Measurements from ENCODE around the gene SELENOS.

DNA sequence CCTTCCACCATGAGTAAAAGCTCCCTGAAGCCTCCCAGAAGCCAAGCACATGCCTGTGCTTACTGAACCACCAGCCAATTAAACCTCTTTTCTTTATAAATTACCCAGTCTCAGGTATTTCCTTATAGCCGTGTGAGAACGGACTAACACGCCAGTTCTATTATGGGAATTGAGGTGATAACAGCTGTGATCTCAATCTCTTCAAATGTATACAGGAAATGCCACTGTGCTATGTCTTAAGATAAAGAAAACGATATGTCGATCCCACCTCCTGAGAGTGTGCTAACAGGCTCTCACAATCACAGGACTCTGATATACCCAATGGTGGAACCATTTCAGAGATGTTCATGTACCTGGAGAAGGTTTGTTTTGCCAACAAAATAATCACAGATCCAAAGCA lies 51.6 kb downstream of the SELENOS start:
- TF ChIP-seq POLR2A (IDR thresholded peaks at IDR 0.05): no peak
- TF ChIP-seq, protein P1, sequence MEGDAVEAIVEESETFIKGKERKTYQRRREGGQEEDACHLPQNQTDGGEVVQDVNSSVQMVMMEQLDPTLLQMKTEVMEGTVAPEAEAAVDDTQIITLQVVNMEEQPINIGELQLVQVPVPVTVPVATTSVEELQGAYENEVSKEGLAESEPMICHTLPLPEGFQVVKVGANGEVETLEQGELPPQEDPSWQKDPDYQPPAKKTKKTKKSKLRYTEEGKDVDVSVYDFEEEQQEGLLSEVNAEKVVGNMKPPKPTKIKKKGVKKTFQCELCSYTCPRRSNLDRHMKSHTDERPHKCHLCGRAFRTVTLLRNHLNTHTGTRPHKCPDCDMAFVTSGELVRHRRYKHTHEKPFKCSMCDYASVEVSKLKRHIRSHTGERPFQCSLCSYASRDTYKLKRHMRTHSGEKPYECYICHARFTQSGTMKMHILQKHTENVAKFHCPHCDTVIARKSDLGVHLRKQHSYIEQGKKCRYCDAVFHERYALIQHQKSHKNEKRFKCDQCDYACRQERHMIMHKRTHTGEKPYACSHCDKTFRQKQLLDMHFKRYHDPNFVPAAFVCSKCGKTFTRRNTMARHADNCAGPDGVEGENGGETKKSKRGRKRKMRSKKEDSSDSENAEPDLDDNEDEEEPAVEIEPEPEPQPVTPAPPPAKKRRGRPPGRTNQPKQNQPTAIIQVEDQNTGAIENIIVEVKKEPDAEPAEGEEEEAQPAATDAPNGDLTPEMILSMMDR (IDR thresholded peaks at IDR 0.05): no peak
